ENCODE results near the gene IMP3. TPM values are rescaled to one million over a fixed set of nuclear protein-coding genes. Genes with fewer than 3 reads are reported as not detected.
"Not testable (repeated sequence)": the region's sequence is repeated elsewhere in the genome, so short reads cannot be mapped to it uniquely, and the experiment has no call there.

IMP3 gene
- total RNA-seq, 1 donor from 2014 or later, result 48.4 TPM

DNA sequence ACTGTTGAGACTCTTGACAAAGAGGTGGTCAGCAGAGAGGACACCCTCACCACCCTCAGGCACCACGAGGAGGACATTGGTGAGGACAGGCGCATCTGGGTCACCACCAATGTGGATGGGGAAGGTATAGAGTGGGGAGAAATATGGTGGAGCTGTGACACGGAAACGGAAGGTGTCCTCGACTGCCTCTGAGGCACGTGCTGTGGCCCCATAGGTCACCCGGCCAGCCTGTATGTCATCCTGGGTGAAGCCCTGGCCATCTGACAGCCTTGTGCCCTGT is 48.2 kb upstream of the IMP3 start:
- Histone ChIP-seq H3K4me1 (ENCODE audit: insufficient read depth, low read length) (peaks cover 2% of the 10 kb centered on the region), H3K27ac (ENCODE audit: low read depth, low read length) (no peak overlapping the region), H3K9ac (ENCODE audit: low read length) (no peak overlapping the region), H3K79me2 (ENCODE audit: insufficient read depth, low read length) (no peaks in the 10 kb centered on the region), H3K4me3 (ENCODE audit: insufficient read depth, low read depth, low read length) (no peak overlapping the region), H3K9me3 (ENCODE audit: insufficient read depth, low read depth, low read length) (no peaks in the 10 kb centered on the region), H2AFZ (ENCODE audit: low read depth, low read length) (no peak overlapping the region), H3K4me2 (ENCODE audit: low read length) (no peak overlapping the region), H3K27me3 (ENCODE audit: insufficient read depth, low read length) (no peaks in the 10 kb centered on the region), H4K20me1 (ENCODE audit: insufficient read depth, low read length) (peaks cover 25% of the 10 kb centered on the region), H3K36me3 (ENCODE audit: insufficient read depth, low read length) (peaks cover 17% of the 10 kb centered on the region)
- DNase-seq (ENCODE audit: low read depth), result no peak
- H3K27ac Mint-ChIP-seq (ENCODE audit: unreplicated experiment), result no peak overlapping the region
- H3K4me3 Mint-ChIP-seq (ENCODE audit: unreplicated experiment), result no peak overlapping the region
- FAIRE-seq, result no peak
- H3K9me3 Mint-ChIP-seq (ENCODE audit: unreplicated experiment), result no peaks in the 10 kb centered on the region
- H3K27me3 Mint-ChIP-seq (ENCODE audit: low read depth, unreplicated experiment), result peaks cover 2% of the 10 kb centered on the region
- H3K4me1 Mint-ChIP-seq (ENCODE audit: low read depth, unreplicated experiment), result peaks cover 12% of the 10 kb centered on the region
- H3K36me3 Mint-ChIP-seq (ENCODE audit: low read depth, unreplicated experiment), result peaks cover 15% of the 10 kb centered on the region
- TF ChIP-seq, protein P1, sequence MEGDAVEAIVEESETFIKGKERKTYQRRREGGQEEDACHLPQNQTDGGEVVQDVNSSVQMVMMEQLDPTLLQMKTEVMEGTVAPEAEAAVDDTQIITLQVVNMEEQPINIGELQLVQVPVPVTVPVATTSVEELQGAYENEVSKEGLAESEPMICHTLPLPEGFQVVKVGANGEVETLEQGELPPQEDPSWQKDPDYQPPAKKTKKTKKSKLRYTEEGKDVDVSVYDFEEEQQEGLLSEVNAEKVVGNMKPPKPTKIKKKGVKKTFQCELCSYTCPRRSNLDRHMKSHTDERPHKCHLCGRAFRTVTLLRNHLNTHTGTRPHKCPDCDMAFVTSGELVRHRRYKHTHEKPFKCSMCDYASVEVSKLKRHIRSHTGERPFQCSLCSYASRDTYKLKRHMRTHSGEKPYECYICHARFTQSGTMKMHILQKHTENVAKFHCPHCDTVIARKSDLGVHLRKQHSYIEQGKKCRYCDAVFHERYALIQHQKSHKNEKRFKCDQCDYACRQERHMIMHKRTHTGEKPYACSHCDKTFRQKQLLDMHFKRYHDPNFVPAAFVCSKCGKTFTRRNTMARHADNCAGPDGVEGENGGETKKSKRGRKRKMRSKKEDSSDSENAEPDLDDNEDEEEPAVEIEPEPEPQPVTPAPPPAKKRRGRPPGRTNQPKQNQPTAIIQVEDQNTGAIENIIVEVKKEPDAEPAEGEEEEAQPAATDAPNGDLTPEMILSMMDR (IDR thresholded peaks at IDR 0.05; ENCODE audit: insufficient read depth, low read depth, low read length), result no peak
- TF ChIP-seq EZH2 (IDR thresholded peaks at IDR 0.05; ENCODE audit: insufficient read depth, low read length), result no peak

DNA sequence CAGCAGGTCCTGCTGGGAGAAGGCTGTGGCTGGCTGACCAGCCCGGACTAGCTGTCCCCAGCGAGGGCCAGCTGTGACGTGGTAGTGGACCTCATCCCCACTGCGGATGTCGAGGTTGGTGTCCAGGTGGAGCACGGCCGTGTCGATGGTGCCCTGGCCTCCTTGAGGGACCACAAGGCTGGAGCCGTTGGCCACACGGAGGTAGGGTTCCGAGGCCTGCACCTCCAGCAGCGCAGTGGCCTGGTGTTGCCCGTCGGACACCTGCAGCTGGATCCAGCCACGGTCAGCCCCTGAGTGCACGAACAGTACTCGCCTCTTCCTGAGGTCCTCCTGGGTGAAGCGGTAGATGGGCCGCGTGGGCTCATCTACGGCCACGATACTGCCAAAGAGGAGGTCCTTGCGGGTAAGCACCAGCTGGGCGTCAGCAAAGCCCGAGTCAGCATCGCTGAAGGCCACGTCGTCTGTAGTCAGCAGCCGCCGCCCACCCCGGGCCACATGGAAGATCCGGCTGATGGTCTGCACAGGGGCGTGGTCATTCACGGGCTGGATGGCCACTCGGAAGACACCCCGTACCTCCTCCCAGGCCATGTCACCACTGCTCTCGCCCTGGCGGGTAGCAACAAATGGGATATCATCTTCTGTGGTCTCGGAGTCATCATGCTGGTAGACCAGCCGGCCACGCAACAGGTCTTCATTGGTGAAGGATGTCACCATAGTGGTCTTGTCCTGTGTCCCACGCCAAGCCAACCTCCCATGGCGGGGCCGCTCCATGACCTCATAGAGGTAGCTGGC is 47.7 kb upstream of the IMP3 start:
- Histone ChIP-seq H3K9me3 (ENCODE audit: insufficient read depth, low read depth, low read length) (no peaks in the 10 kb centered on the region), H3K79me2 (ENCODE audit: insufficient read depth, low read length) (no peaks in the 10 kb centered on the region), H3K9ac (ENCODE audit: low read length) (no peak overlapping the region), H3K4me2 (ENCODE audit: low read length) (no peak overlapping the region), H3K36me3 (ENCODE audit: insufficient read depth, low read length) (peaks cover 17% of the 10 kb centered on the region), H3K4me1 (ENCODE audit: insufficient read depth, low read length) (no peaks in the 10 kb centered on the region), H3K27me3 (ENCODE audit: insufficient read depth, low read length) (no peaks in the 10 kb centered on the region), H3K27ac (ENCODE audit: low read depth, low read length) (no peak overlapping the region), H3K4me3 (ENCODE audit: insufficient read depth, low read depth, low read length) (no peak overlapping the region), H2AFZ (ENCODE audit: low read depth, low read length) (no peak overlapping the region), H4K20me1 (ENCODE audit: insufficient read depth, low read length) (peaks cover 25% of the 10 kb centered on the region)
- H3K4me3 Mint-ChIP-seq (ENCODE audit: unreplicated experiment), result no peak overlapping the region
- TF ChIP-seq, protein P1 (IDR thresholded peaks at IDR 0.05; ENCODE audit: insufficient read depth, low read depth, low read length), result no peak
- TF ChIP-seq EZH2 (IDR thresholded peaks at IDR 0.05; ENCODE audit: insufficient read depth, low read length), result no peak
- DNase-seq (ENCODE audit: low read depth) (no peak), FAIRE-seq (no peak)
- H3K27me3 Mint-ChIP-seq (ENCODE audit: low read depth, unreplicated experiment), result peaks cover 2% of the 10 kb centered on the region
- H3K36me3 Mint-ChIP-seq (ENCODE audit: low read depth, unreplicated experiment), result peaks cover 15% of the 10 kb centered on the region
- no peaks in the 10 kb centered on the region for H3K9me3 Mint-ChIP-seq (ENCODE audit: unreplicated experiment)
- peaks cover 9% of the 10 kb centered on the region for H3K4me1 Mint-ChIP-seq (ENCODE audit: low read depth, unreplicated experiment)
- H3K27ac Mint-ChIP-seq (ENCODE audit: unreplicated experiment), result peak overlapping the region; percentile 41

DNA sequence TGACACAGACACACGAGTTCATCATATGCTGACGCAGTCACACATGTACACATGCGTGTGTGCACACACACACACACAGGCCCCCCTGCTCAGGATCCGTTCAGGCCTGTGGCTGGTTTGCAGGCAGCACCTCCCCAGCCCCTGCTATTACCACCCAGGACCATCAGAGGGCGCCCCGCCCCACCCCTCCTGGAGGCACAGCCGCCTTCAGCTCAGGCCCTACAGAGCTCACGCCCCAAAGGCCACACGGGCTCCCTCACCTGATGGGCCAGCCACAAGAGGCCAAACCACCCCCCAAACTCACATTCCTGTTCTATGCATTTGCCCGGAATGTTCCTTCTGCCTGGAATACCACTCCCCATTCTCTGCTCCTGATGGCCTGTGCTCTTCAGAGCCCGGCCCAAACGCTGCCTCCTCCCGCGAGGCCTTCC is 46.2 kb upstream of the IMP3 start:
- not testable (repeated sequence) for H3K4me3 ChIP-seq (ENCODE audit: insufficient read depth, low read depth, low read length); DNase-seq (ENCODE audit: low read depth); H3K27me3 Mint-ChIP-seq (ENCODE audit: low read depth, unreplicated experiment); H3K27me3 ChIP-seq (ENCODE audit: insufficient read depth, low read length); FAIRE-seq; H2AFZ ChIP-seq (ENCODE audit: low read depth, low read length); H3K9me3 ChIP-seq (ENCODE audit: insufficient read depth, low read depth, low read length); H3K4me1 Mint-ChIP-seq (ENCODE audit: low read depth, unreplicated experiment); H3K27ac Mint-ChIP-seq (ENCODE audit: unreplicated experiment); H3K9me3 Mint-ChIP-seq (ENCODE audit: unreplicated experiment); H3K4me3 Mint-ChIP-seq (ENCODE audit: unreplicated experiment); H3K9ac ChIP-seq (ENCODE audit: low read length); H3K4me1 ChIP-seq (ENCODE audit: insufficient read depth, low read length); H3K79me2 ChIP-seq (ENCODE audit: insufficient read depth, low read length); H3K27ac ChIP-seq (ENCODE audit: low read depth, low read length); H3K4me2 ChIP-seq (ENCODE audit: low read length)
- peaks cover 12% of the 10 kb centered on the region for H3K36me3 Mint-ChIP-seq (ENCODE audit: low read depth, unreplicated experiment)
- TF ChIP-seq, protein P1 (IDR thresholded peaks at IDR 0.05; ENCODE audit: insufficient read depth, low read depth, low read length), result peak; percentile 30
- H4K20me1 ChIP-seq (ENCODE audit: insufficient read depth, low read length), result peaks cover 25% of the 10 kb centered on the region
- H3K36me3 ChIP-seq (ENCODE audit: insufficient read depth, low read length), result peaks cover 11% of the 10 kb centered on the region
